ENCODE measurements around the gene CADM1. TPM values are rescaled to one million over a fixed set of nuclear protein-coding genes. Genes with fewer than 3 reads are reported as not detected.

Gene CADM1
- total RNA-seq, 4 donors from 2014 or later, result 89.9 to 351 (median 235) TPM

- Histone ChIP-seq H3K27ac (no peak overlapping the region), H3K4me1 (peaks cover 0 to 4% of the 10 kb centered on the region in 2 donors), H3K9me3 (no peaks in the 10 kb centered on the region), H3K4me3 (replicated peaks in 1 of 3) (no peak overlapping the region), H3K36me3 (no peaks in the 10 kb centered on the region), H3K27me3 (no peaks in the 10 kb centered on the region)
- 53 to 59% methylated on average over 3 of the region's 3 CpGs for WGBS, 2 donors
- TF ChIP-seq CTCF (IDR thresholded peaks at IDR 0.05), result no peak
- no peak for TF ChIP-seq POLR2A (IDR thresholded peaks at IDR 0.05)
- intact Hi-C loops (cut with DNase I), result no loop called here
- DNase-seq, result no peak
Measured at GRCh38 chr11:115391160-115391559, 113.1 kb downstream of the CADM1 start.

- intact Hi-C loops (cut with DNase I), result no loop called here
- Histone ChIP-seq H3K4me1 (peaks cover 0 to 4% of the 10 kb centered on the region in 2 donors), H3K9me3 (no peaks in the 10 kb centered on the region), H3K4me3 (replicated peaks in 1 of 3) (no peak overlapping the region), H3K27ac (no peak overlapping the region), H3K27me3 (no peaks in the 10 kb centered on the region), H3K36me3 (no peaks in the 10 kb centered on the region)
- 55 to 75% methylated on average over 1 of the region's 1 CpG for WGBS, 2 donors
- TF ChIP-seq POLR2A (IDR thresholded peaks at IDR 0.05), result no peak
- DNase-seq, result no peak
Measured at GRCh38 chr11:115390441-115390840, 113.8 kb downstream of the CADM1 start.

- Histone ChIP-seq H3K36me3 (no peaks in the 10 kb centered on the region), H3K4me3 (replicated peaks in 1 of 3) (no peak overlapping the region), H3K4me1 (peaks cover 0 to 4% of the 10 kb centered on the region in 2 donors), H3K27me3 (no peaks in the 10 kb centered on the region), H3K9me3 (no peaks in the 10 kb centered on the region), H3K27ac (no peak overlapping the region)
- 82% methylated on average over 3 of the region's 3 CpGs for WGBS, 2 donors
- TF ChIP-seq CTCF (IDR thresholded peaks at IDR 0.05) (no peak), POLR2A (IDR thresholded peaks at IDR 0.05) (no peak)
- intact Hi-C loops (cut with DNase I), result no loop called here
- no peak for DNase-seq
Measured at GRCh38 chr11:115389790-115390189, 114.4 kb downstream of the CADM1 start.

- Histone ChIP-seq H3K9me3 (no peaks in the 10 kb centered on the region), H3K4me3 (replicated peaks in 1 of 3) (no peak overlapping the region), H3K4me1 (no peaks in the 10 kb centered on the region), H3K27ac (no peak overlapping the region), H3K36me3 (no peaks in the 10 kb centered on the region), H3K27me3 (no peaks in the 10 kb centered on the region)
- no peak for DNase-seq
- intact Hi-C loops (cut with DNase I), result no loop called here
- TF ChIP-seq POLR2A (IDR thresholded peaks at IDR 0.05) (no peak), CTCF (IDR thresholded peaks at IDR 0.05) (no peak)
Measured at GRCh38 chr11:115385226-115385625, 119.0 kb downstream of the CADM1 start.

GRCh38 chr11:115384236-115384635 lies 120.0 kb downstream of the CADM1 start:
- no peaks in the 10 kb centered on the region for H3K36me3 ChIP-seq
- no peaks in the 10 kb centered on the region for H3K4me1 ChIP-seq
- no peaks in the 10 kb centered on the region for H3K27me3 ChIP-seq
- no peak for TF ChIP-seq POLR2A (IDR thresholded peaks at IDR 0.05)
- no peak for TF ChIP-seq CTCF (IDR thresholded peaks at IDR 0.05)
- intact Hi-C loops (cut with DNase I), result no loop called here
- WGBS, 2 donors, result 72 to 82% methylated on average over 2 of the region's 2 CpGs
- no peak overlapping the region for H3K27ac ChIP-seq
- DNase-seq, result no peak
- no peaks in the 10 kb centered on the region for H3K9me3 ChIP-seq
- no peak overlapping the region for H3K4me3 ChIP-seq (replicated peaks in 1 of 3)

- intact Hi-C loops (cut with DNase I), result no loop called here
- TF ChIP-seq POLR2A (IDR thresholded peaks at IDR 0.05), result no peak
- TF ChIP-seq CTCF (IDR thresholded peaks at IDR 0.05), result no peak
- 81 to 88% methylated on average over 3 of the region's 3 CpGs for WGBS, 2 donors
- Histone ChIP-seq H3K4me3 (replicated peaks in 1 of 3) (no peak overlapping the region), H3K27me3 (no peaks in the 10 kb centered on the region), H3K27ac (no peak overlapping the region), H3K4me1 (no peaks in the 10 kb centered on the region), H3K9me3 (no peaks in the 10 kb centered on the region), H3K36me3 (no peaks in the 10 kb centered on the region)
- DNase-seq, result no peak
Measured at GRCh38 chr11:115383431-115383830, 120.8 kb downstream of the CADM1 start.
